T-helper 17 cell (primary cell): Measurements from ENCODE around the gene FCN3. TPM values are rescaled to one million over a fixed set of nuclear protein-coding genes. Genes with fewer than 3 reads are reported as not detected.
"Not testable (repeated sequence)": the region's sequence is repeated elsewhere in the genome, so short reads cannot be mapped to it uniquely, and the experiment has no call there.

Source experiments
- ATAC-seq: fragments of 150-1000 bp; cut with Tn5 transposase; 2 replicates; pipeline ENCODE4 v1.10.0; 2021; ENCODE audit warnings: mild to moderate bottlenecking, moderate library complexity
- DNase-seq, 3 donors: peaks; one replicate each; pipeline versions ENCODE4 v3.0.0 to v3.0.0-alpha.2; 2020 to 2021
- H3K9me3 ChIP-seq: one replicate; pipeline ENCODE4 v1.7.0; 2013; ENCODE audit warnings: low read length, mild to moderate bottlenecking; ENCODE audit not compliant: control insufficient read depth, poor library complexity, severe bottlenecking
- H3K27ac Mint-ChIP-seq: one replicate; pipeline ENCODE4 v1.8.0; 2022; ENCODE audit warnings: mild to moderate bottlenecking, moderate library complexity, mixed read lengths
- H3K27me3 Mint-ChIP-seq: one replicate; pipeline ENCODE4 v1.8.0; 2022; ENCODE audit warnings: mixed read lengths
- H3K36me3 Mint-ChIP-seq: one replicate; pipeline ENCODE4 v1.8.0; 2022; ENCODE audit warnings: low read depth, mixed read lengths
- H3K4me1 Mint-ChIP-seq: one replicate; pipeline ENCODE4 v1.8.0; 2022; ENCODE audit warnings: mild to moderate bottlenecking, mixed read lengths
- H3K4me3 Mint-ChIP-seq: one replicate; pipeline ENCODE4 v1.8.0; 2022; ENCODE audit warnings: mild to moderate bottlenecking, moderate library complexity, mixed read lengths
- total RNA-seq, 4 donors: library from RNA in 2 of 4; stranded (reverse) in 2 of 4; gene quantifications; one replicate each; pipeline ENCODE4 v1.2.3 and lab custom pipeline; 2022 to 2026

The FCN3 gene
- total RNA-seq, 2 donors from 2014 or later, result not detected

DNA sequence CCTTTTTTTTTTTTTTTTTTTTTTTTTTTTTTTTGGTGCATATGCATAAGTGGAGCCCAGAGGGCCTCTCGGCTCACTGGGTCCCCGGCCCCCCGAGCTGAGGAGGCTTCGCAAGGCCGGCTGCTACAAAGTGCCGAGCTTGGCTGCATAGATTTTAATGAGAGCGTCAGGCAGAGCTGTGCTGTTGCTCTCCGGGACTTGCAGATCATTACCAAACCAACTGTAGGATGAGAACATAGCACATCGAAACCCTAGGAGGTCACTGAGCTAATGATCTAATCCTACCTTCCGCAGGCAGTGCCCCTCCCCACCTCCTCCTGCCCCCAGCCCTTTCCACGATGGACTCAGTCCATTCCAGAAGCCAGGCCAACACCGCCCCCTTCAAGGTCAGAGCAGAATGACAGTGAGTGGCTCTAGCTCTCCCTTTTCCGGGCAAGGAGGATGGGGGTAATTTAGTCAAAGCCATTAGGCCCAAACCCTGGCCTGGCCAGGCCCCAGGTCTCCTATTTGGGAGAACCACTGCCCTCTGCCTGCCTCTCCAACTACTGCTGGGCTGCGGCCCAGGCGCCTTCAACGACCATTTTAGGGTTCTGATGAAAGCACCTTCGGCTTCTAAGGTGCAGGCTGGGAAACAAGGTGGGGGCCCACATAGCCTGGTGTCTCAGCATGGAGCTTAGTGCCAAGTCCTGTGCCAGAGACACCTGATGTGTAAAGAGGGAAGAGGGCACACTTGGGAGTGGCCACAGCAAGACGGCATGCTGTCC is 31.2 kb upstream of the FCN3 start:
- H3K27ac Mint-ChIP-seq, result peak overlapping the region; percentile 79
- H3K9me3 ChIP-seq, H3K27me3 Mint-ChIP-seq, H3K4me1 Mint-ChIP-seq, H3K36me3 Mint-ChIP-seq, ATAC-seq, H3K4me3 Mint-ChIP-seq, DNase-seq: not testable (repeated sequence)

DNA sequence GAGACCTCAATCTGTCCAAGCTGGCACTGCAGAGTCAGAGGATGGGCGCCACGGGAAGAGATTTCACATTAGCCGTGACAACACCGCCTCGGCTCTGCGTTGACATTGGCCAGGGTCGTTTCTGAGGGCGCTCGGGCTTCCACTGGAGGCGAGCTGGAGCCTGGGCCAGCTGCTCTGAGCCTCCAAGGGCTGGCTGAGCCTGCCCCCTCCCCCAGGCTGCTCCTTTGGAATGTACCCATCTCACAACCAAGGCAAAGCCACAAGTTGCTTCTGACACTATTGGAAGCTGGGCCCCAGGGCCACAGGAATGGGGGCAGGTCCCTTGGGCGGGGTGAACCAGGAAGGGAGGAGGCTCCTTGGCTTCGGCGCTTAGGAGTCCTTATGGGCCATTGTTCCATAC is 30.4 kb upstream of the FCN3 start:
- H3K9me3 ChIP-seq, result no peaks in the 10 kb centered on the region
- Mint-ChIP-seq H3K4me1 (peaks cover 7% of the 10 kb centered on the region), H3K27me3 (no peaks in the 10 kb centered on the region), H3K36me3 (no peaks in the 10 kb centered on the region), H3K4me3 (no peak overlapping the region), H3K27ac (no peak overlapping the region)
- DNase-seq, result no peak
- no peak for ATAC-seq

DNA sequence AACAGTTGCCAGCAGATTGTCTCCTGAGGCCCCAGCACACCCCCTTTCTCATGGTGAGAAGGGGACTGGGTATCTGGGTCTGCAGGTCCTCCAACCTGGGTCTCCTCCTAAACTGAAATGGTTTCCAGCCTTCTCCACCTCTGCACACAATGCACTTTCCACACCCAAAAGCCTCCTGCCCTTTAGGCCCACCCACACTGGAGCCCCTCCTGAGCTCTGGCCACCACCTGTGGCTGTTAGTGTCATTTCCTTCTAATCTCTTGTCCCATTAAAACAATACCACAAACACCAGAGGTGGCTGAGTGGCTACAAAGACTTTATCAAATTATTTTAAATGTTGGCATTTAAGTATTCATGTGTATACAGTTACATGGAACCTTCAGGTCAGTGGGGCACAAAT is 29.3 kb upstream of the FCN3 start:
- peaks cover 7% of the 10 kb centered on the region for H3K4me1 Mint-ChIP-seq
- peak overlapping the region; percentile 59 for H3K4me3 Mint-ChIP-seq
- H3K9me3 ChIP-seq, result no peaks in the 10 kb centered on the region
- H3K27ac Mint-ChIP-seq, result peak overlapping the region; percentile 86
- ATAC-seq (no peak), DNase-seq (no peak)
- H3K27me3 Mint-ChIP-seq, result no peaks in the 10 kb centered on the region
- H3K36me3 Mint-ChIP-seq, result no peaks in the 10 kb centered on the region

DNA sequence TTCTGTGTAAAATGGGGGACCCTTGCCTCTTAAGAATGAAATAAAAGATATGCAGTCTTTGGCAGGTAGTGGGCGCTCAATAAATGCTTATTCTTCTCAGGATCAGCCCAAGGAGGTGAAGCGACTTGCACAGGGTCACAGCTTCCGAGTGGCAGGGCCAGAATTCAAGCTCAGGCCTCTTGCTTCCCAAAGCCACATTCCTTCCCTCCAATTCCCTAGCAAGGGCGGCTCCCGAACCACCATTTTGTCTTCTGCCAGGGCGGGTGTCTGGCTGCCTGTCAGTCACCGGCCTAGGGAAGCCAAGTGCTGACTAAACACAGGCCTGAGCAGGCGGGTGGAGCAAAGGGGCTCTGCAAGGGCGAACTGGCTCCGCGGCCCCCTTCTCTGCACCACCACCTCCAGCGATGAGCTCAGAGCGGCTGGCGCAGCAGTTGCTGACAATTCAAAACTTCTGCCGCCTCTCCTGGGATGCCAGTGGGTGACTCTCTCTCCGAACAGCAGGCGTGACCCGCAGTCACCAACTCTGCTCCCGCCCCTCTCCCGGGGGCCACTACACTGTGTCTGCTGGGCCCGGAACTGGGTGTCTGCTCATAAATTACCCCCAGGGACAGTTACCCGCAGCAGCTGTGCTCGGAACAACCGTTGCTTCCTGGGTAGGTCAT is 28.6 kb upstream of the FCN3 start:
- H3K9me3 ChIP-seq, result no peaks in the 10 kb centered on the region
- peak; percentile 54 for ATAC-seq
- peaks cover 7% of the 10 kb centered on the region for H3K4me1 Mint-ChIP-seq
- no peak for DNase-seq
- no peaks in the 10 kb centered on the region for H3K27me3 Mint-ChIP-seq
- H3K27ac Mint-ChIP-seq, result peak overlapping the region; percentile 86
- no peaks in the 10 kb centered on the region for H3K36me3 Mint-ChIP-seq
- no peak overlapping the region for H3K4me3 Mint-ChIP-seq

DNA sequence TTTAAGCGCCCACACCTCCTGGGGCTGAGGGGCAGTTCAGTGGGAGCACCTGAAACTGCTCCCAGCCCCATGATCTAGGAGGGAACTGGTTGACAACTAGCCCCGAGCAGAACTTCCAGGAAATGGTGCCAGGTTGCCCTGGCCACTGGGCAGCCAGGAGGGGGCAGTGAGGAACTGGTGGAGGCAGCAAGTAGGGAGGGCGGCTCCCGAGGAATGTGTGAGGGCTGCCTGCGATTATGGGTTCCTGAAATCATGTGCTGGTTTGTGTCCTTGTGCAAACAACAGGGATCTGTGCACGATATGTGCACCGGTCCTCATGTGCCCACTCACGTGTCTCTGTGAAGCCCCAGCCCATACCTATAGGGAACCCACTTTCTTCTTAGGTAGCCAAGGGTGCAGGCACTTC is 27.7 kb upstream of the FCN3 start:
- ATAC-seq (peak; percentile 27), DNase-seq (no peak)
- H3K27ac Mint-ChIP-seq, result peak overlapping the region; percentile 8
- no peaks in the 10 kb centered on the region for H3K27me3 Mint-ChIP-seq
- no peak overlapping the region for H3K4me3 Mint-ChIP-seq
- H3K9me3 ChIP-seq, result no peaks in the 10 kb centered on the region
- H3K36me3 Mint-ChIP-seq, result no peaks in the 10 kb centered on the region
- peaks cover 7% of the 10 kb centered on the region for H3K4me1 Mint-ChIP-seq

DNA sequence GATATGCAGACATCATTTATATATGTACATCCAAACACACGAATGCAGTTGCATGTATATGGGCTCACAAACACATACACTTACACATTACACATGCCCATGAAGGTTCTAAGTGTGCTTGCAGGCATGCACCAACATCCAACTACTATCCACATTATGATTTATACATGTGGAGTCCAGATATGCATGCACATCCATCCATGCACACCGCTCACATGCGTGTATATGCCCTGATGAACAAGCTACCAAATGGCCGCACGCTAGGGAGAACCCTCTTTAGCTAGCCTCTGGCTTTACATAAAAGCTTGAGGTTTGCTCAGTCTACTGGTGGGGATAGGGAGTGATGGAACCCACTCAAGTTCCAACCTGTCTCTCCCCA is 26.3 kb upstream of the FCN3 start:
- no peak overlapping the region for H3K27ac Mint-ChIP-seq
- H3K4me1 Mint-ChIP-seq, result peaks cover 7% of the 10 kb centered on the region
- H3K36me3 Mint-ChIP-seq, result no peaks in the 10 kb centered on the region

DNA sequence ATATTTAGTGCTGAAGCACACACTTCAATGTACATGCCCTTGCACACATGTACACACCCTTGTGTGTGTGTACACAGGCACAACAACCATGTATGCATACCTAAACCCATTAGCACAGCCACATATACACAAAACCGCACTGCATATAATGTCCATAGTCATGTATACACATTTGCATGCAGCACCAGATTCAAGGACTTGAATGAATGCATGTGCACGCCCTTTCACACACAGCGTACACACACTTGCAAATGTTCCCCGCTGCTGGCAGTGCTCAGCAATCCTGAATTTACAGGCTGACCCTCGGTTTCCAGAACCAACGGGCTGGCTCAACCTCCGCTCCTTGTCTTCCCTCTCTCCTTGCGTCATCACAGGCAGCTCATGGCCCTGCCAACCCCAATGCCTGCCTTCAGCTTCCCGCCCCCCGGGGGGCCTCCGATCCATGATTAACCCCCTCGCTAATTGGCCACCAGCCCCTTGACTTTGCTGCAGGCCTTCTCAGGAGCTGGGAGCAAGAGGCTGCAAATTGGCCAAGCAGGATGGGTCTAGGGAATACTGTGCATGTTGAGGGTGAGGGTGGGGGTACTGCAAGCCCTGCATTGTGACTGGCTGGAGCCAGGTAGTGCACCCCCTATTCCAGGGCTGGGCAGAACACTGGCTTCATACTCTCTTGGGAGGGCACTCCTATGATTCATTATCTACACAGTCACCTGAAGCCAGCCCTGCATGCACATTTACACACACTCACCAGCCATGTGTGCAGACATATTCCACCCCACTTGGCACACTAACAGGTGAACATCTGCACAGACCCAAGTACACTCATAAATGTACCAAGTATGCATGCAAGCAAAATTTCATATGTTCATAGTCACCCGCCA is 25.7 kb upstream of the FCN3 start:
- H3K9me3 ChIP-seq, result no peaks in the 10 kb centered on the region
- H3K4me1 Mint-ChIP-seq, result peaks cover 7% of the 10 kb centered on the region
- no peak overlapping the region for H3K27ac Mint-ChIP-seq
- H3K36me3 Mint-ChIP-seq, result no peaks in the 10 kb centered on the region
- ATAC-seq, result no peak
- no peak for DNase-seq
- H3K27me3 Mint-ChIP-seq, result no peaks in the 10 kb centered on the region
- no peak overlapping the region for H3K4me3 Mint-ChIP-seq

More for the DNA sequence above, 26.3 kb upstream of the FCN3 start:
- ATAC-seq (no peak), DNase-seq (no peak)
- no peaks in the 10 kb centered on the region for H3K9me3 ChIP-seq
- no peaks in the 10 kb centered on the region for H3K27me3 Mint-ChIP-seq
- no peak overlapping the region for H3K4me3 Mint-ChIP-seq

DNA sequence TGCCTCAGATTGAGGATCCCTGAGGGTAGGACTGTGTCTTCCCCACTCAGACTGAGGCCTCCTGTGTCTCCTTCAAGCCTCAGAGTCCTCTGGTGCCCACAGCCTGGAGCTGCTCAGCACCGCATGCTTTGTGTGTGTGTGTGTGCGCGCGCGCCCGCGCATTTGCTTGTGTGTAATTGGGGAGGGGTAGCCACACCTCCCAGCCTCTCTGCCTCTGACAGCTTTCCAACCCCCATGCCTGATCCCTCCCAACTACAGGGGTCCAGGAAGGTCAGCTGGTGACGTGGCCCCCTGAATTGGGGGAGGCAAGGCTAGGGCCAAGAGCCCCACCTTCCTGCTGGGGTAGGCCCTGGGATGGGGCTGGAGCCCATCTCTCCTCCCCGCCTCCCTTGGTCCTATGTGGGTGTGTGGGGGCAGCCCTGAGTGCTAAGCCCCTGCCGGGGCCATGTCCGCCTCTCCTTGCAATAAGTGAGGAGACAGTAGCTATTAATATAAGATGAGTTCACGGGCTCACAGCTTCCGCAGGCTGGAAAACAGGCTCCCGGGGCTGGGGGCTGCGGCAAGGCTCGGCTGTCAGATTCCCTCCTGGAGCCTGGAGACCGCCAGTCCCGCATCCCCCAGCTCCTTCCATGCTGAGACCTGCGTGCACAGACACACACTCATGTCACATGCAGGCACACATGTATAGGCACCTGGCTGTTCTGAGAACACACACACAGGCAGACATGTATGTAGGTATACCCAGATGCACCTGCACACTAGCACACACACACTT is 24.8 kb upstream of the FCN3 start:
- Mint-ChIP-seq H3K4me1 (peaks cover 12% of the 10 kb centered on the region), H3K4me3 (no peak overlapping the region), H3K36me3 (no peaks in the 10 kb centered on the region), H3K27ac (peak overlapping the region; percentile 60), H3K27me3 (no peaks in the 10 kb centered on the region)
- no peaks in the 10 kb centered on the region for H3K9me3 ChIP-seq
- no peak for ATAC-seq
- no peak for DNase-seq

DNA sequence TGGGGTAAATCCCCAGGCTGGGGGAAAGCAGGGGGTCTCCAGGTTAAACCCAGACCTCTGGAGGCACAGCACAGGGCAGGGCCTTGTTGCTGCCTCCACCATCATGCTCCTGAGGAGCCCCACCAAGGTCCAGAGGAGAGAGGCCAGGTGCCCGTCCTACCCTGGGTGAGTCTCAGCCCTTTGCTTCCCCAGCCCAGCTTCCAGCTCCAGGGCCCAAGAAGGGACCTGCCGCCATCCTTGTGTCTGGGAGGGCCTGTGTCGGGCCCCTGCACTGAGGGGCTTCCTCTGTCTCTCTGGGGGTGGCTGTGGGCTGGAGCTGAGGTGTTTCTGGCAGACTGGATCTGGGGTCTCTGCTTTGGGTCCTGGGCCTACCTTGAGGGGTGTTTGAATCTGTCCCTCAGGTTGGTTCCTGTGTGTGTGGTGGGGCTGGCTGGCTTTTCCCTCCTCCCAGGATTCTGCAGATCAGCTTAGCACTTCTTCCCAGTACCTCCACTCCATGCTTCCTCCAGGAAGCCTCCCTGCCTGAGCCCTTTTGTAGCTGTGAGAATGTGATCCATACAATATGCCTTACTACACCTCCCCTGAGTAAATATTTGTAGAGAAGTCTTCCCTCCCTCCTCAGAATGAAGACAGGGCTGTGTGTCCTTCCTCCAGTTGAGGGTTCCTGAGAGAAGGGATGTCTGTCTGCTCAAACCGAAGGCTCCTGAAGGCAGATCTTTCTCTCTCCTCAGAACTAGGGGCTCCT is 24.0 kb upstream of the FCN3 start:
- H3K9me3 ChIP-seq, result no peaks in the 10 kb centered on the region
- no peak for ATAC-seq
- Mint-ChIP-seq H3K27me3 (no peaks in the 10 kb centered on the region), H3K4me1 (peaks cover 9% of the 10 kb centered on the region), H3K27ac (peak overlapping the region; percentile 60), H3K36me3 (no peaks in the 10 kb centered on the region), H3K4me3 (no peak overlapping the region)
- no peak for DNase-seq

DNA sequence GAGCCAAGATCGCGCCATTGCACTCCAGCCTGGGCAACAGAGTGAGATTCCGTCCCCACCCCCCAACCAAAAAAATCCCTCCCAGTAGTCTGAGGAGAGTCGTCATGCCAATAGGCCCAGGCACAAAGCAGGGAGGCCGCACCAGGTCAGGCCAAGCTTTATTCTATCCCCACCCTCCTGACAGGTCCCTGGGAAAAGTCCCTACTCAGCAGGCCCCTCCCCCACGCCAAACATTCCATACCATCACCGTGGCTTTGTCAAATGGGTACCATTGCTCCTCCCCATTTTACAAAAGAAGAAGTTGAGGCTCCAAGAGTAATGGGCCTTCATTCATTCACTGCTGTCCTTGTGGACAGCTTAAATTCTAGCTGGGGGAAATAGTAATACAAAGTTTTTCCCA is 23.1 kb upstream of the FCN3 start:
- H3K27me3 Mint-ChIP-seq, result no peaks in the 10 kb centered on the region
- ATAC-seq (no peak), DNase-seq (no peak)
- peaks cover 11% of the 10 kb centered on the region for H3K4me1 Mint-ChIP-seq
- H3K9me3 ChIP-seq, result no peaks in the 10 kb centered on the region
- no peaks in the 10 kb centered on the region for H3K36me3 Mint-ChIP-seq
- H3K4me3 Mint-ChIP-seq, result no peak overlapping the region
- H3K27ac Mint-ChIP-seq, result no peak overlapping the region

DNA sequence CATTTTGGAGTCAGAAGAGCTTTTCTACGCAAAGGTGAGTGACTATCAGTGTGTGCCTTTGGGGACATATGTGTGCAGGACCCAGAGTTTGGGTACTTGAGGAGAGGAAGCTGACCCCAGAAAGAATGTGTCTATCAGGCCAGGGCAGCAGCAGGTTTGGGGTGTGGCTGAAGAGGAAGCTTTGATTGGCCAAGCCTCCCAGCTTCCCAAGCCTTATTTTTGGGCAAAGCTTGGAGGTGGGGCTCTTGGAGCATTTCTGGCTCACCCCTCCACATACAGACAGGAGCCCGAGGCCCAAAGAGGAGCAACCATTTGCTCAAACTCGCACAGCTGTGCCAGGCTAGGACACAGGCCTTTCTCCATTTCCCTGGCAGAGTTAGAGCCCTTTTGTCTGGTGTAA is 22.5 kb upstream of the FCN3 start:
- no peaks in the 10 kb centered on the region for H3K36me3 Mint-ChIP-seq
- H3K4me3 Mint-ChIP-seq, result no peak overlapping the region
- no peak for ATAC-seq

DNA sequence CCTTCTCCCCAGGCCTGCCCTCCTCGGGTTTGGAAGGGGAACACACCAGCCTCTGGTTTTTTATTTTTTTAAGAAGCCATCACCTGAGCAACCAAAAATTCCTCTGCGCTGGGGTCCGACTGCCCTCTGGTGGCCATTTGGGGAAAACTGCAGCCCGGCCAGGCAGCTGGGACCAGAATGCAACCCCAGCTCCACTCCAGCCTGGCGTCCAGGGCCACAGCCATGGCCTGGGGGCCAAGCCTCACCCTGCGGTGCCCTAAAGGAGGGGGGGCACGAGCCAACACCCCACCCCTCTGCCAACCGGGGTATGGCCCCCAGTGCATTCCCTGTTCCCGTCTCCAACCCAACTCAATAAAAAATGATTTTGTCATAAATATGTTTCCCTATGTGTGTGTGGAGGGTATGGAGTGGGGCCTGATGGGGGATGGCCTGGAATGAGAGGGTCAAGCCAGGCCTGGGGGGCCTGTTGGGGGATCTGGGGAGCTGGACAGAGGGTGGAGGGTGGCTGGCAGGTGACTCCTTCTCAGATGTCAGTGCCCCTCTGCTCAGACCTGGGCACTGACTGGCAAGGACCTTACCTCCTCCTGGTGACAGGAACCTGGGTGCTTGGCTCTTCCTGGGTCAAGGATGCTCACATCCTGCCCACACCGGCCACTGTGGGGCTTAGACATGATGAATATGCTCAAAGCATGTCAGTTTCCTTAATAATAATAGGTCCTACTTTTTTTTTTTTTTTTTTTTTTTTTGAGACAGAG is 21.0 kb upstream of the FCN3 start:
- Mint-ChIP-seq H3K27ac (peak overlapping the region; percentile 86), H3K4me3 (no peak overlapping the region), H3K36me3 (no peaks in the 10 kb centered on the region)

More for the DNA sequence above, 22.5 kb upstream of the FCN3 start:
- Mint-ChIP-seq H3K27me3 (no peaks in the 10 kb centered on the region), H3K4me1 (peaks cover 15% of the 10 kb centered on the region), H3K27ac (no peak overlapping the region)
- no peaks in the 10 kb centered on the region for H3K9me3 ChIP-seq
- no peak for DNase-seq

More for the DNA sequence above, 21.0 kb upstream of the FCN3 start:
- no peaks in the 10 kb centered on the region for H3K9me3 ChIP-seq
- DNase-seq, result peak; percentile 58 to 76 (median 71)
- ATAC-seq, result peak; percentile 51
- Mint-ChIP-seq H3K27me3 (no peaks in the 10 kb centered on the region), H3K4me1 (peaks cover 19% of the 10 kb centered on the region)
